RPMI8226 (cell line): ENCODE results near the gene LIX1L.
"Not testable (repeated sequence)": the region's sequence is repeated elsewhere in the genome, so short reads cannot be mapped to it uniquely, and the experiment has no call there.

Experiments
- DNase-seq: peaks from one replicate; pipeline ENCODE4 v3.0.0-alpha.2; 2015

LIX1L gene

GRCh38 chr1:145927916-145928643, 29.7 kb downstream of the LIX1L start:
- no peak for DNase-seq

GRCh38 chr1:145927063-145927886, 30.5 kb downstream of the LIX1L start, which contains the start of gene RBM8A:
Gene RBM8A, minus strand, starts transcription at chr1:145927484. Its CDS starts 58 bp downstream, at chr1:145927426.
- peak; percentile 99 for DNase-seq

GRCh38 chr1:145926686-145927062, 31.1 kb downstream of the LIX1L start:
- no peak for DNase-seq

- DNase-seq: no peak
Measured at GRCh38 chr1:145922266-145922665, 35.6 kb downstream of the LIX1L start.

- DNase-seq: not testable (repeated sequence)
Measured at GRCh38 chr1:145920297-145920696, 37.5 kb downstream of the LIX1L start.

- DNase-seq: peak; percentile 83
Measured at GRCh38 chr1:145918992-145919939, 38.6 kb downstream of the LIX1L start.

GRCh38 chr1:145918144-145918991, 39.4 kb downstream of the LIX1L start, which contains the start of gene PEX11B:
Gene PEX11B, minus strand, starts transcription at chr1:145918717. Its CDS starts 29 bp downstream, at chr1:145918688.
- peak; percentile 94 for DNase-seq

GRCh38 chr1:145917595-145917994, 40.2 kb downstream of the LIX1L start:
- no peak for DNase-seq

- no peak for DNase-seq
Measured at GRCh38 chr1:145916745-145917144, 41.1 kb downstream of the LIX1L start.

GRCh38 chr1:145912128-145912641, 45.6 kb downstream of the LIX1L start:
- DNase-seq: no peak

GRCh38 chr1:145908653-145909052, 49.2 kb downstream of the LIX1L start:
- no peak for DNase-seq

GRCh38 chr1:145906954-145907753, 50.7 kb downstream of the LIX1L start:
- no peak for DNase-seq

GRCh38 chr1:145901312-145902021, 56.4 kb downstream of the LIX1L start:
- DNase-seq: no peak

- DNase-seq: no peak
Measured at GRCh38 chr1:145898756-145899155, 59.1 kb downstream of the LIX1L start.

GRCh38 chr1:145897969-145898368, 59.8 kb downstream of the LIX1L start:
- no peak for DNase-seq

- no peak for DNase-seq
Measured at GRCh38 chr1:145895471-145895870, 62.3 kb downstream of the LIX1L start.

GRCh38 chr1:145893306-145894055, 64.3 kb downstream of the LIX1L start:
- DNase-seq: no peak

GRCh38 chr1:145892486-145893087, 65.2 kb downstream of the LIX1L start:
- peak; percentile 21 for DNase-seq
